Thymus (tissue), 11 donors: ENCODE data around the gene OR52B2. TPM values are rescaled to one million over a fixed set of nuclear protein-coding genes. Genes with fewer than 3 reads are reported as not detected.

Source experiments
- DNase-seq, 9 donors: peaks; one replicate each; pipeline ENCODE4 v3.0.0-alpha.2; 2013; ENCODE audit warnings: low spot score in 9 of 9, low read depth in 6 of 9, missing footprints in 1 of 9
- H3K27ac ChIP-seq, 2 donors: one replicate each; pipeline ENCODE4 v1.5.1; 2013; ENCODE audit warnings: control low read depth in 1 of 2, low read depth in 1 of 2, low read length in 1 of 2, mild to moderate bottlenecking in 1 of 2, moderate library complexity in 1 of 2
- H3K27me3 ChIP-seq, 2 donors: one replicate each; pipeline ENCODE4 v1.5.1; 2013; ENCODE audit warnings: low read length in 1 of 2; ENCODE audit not compliant: control insufficient read depth in 2 of 2, insufficient read depth in 1 of 2
- H3K36me3 ChIP-seq, 2 donors: one replicate each; pipeline ENCODE4 v1.5.1; 2013; ENCODE audit warnings: low read length in 1 of 2, mild to moderate bottlenecking in 1 of 2, moderate library complexity in 1 of 2; ENCODE audit not compliant: control insufficient read depth in 2 of 2, insufficient read depth in 2 of 2
- H3K4me1 ChIP-seq, 2 donors: one replicate each; pipeline ENCODE4 v1.5.1; 2013; ENCODE audit warnings: low read length in 2 of 2; ENCODE audit not compliant: control insufficient read depth in 2 of 2, insufficient read depth in 2 of 2
- H3K4me3 ChIP-seq, 2 donors: one replicate each; pipeline ENCODE4 v1.5.1; 2013; ENCODE audit warnings: low read length in 2 of 2, control low read depth in 1 of 2, mild to moderate bottlenecking in 1 of 2
- H3K9me3 ChIP-seq, 2 donors: one replicate each; pipeline ENCODE4 v1.5.1; 2013; ENCODE audit warnings: low read length in 1 of 2, mild to moderate bottlenecking in 1 of 2; ENCODE audit not compliant: control insufficient read depth in 2 of 2, insufficient read depth in 1 of 2
- WGBS: extraction: QIAGEN DNeasy Blood & Tissue Kit; methylation state at CpG from one replicate; pipeline ENCODE4 v1.1.7; 2013; 5-methylcytosine and 5-hydroxymethylcytosine counted together
- polyA plus RNA-seq: library from polyadenylated mRNA; stranded (reverse); fragments of 200-250 nt; gene quantifications from one replicate; pipeline ENCODE4 v1.2.3, GENCODE V29; 2013
- total RNA-seq: library from RNA; stranded (reverse); fragments of 120-200 nt; gene quantifications from one replicate; pipeline ENCODE4 v1.2.4, GENCODE V29; 2013
- donor health status: healthy.

The OR52B2 gene
- total and polyA plus RNA-seq, 2 donors, result not detected

- Histone ChIP-seq H3K4me1 (no peaks in the 10 kb centered on the region), H3K27ac (no peak overlapping the region), H3K36me3 (no peaks in the 10 kb centered on the region), H3K27me3 (no peaks in the 10 kb centered on the region), H3K4me3 (no peak overlapping the region), H3K9me3 (no peaks in the 10 kb centered on the region)
- WGBS, result 87% methylated on average over 1 of the region's 1 CpG
- DNase-seq, result no peak
Measured at GRCh38 chr11:6129635-6130034, 40.5 kb downstream of the OR52B2 start.

GRCh38 chr11:6129011-6129410 is 41.1 kb downstream of the OR52B2 start:
- Histone ChIP-seq H3K27ac (no peak overlapping the region), H3K27me3 (no peaks in the 10 kb centered on the region), H3K36me3 (no peaks in the 10 kb centered on the region), H3K4me3 (no peak overlapping the region), H3K4me1 (no peaks in the 10 kb centered on the region), H3K9me3 (no peaks in the 10 kb centered on the region)
- 80% methylated on average over 1 of the region's 1 CpG for WGBS
- no peak for DNase-seq

GRCh38 chr11:6127881-6128280 is 42.2 kb downstream of the OR52B2 start:
- WGBS, result 51% methylated on average over 4 of the region's 4 CpGs
- no peaks in the 10 kb centered on the region for H3K27me3 ChIP-seq

GRCh38 chr11:6124245-6124644 is 45.9 kb downstream of the OR52B2 start:
- WGBS, result 47% methylated on average over 3 of the region's 3 CpGs
- no peak overlapping the region for H3K27ac ChIP-seq

More at GRCh38 chr11:6127881-6128280, 42.2 kb downstream of the OR52B2 start:
- no peaks in the 10 kb centered on the region for H3K9me3 ChIP-seq
- no peak for DNase-seq
- H3K36me3 ChIP-seq, result no peaks in the 10 kb centered on the region
- no peak overlapping the region for H3K27ac ChIP-seq
- no peaks in the 10 kb centered on the region for H3K4me1 ChIP-seq
- no peak overlapping the region for H3K4me3 ChIP-seq

More at GRCh38 chr11:6124245-6124644, 45.9 kb downstream of the OR52B2 start:
- no peak for DNase-seq
- no peak overlapping the region for H3K4me3 ChIP-seq
- no peaks in the 10 kb centered on the region for H3K27me3 ChIP-seq
- no peaks in the 10 kb centered on the region for H3K36me3 ChIP-seq
- H3K9me3 ChIP-seq, result no peaks in the 10 kb centered on the region
- no peaks in the 10 kb centered on the region for H3K4me1 ChIP-seq

Other genes with a start within 250 kb of the OR52B2 start
- gene OR56A3, start 228.1 kb downstream of the OR52B2 start, total RNA-seq, result not detected
- gene OR56A3, start 228.1 kb downstream of the OR52B2 start, polyA plus RNA-seq, result not detected
- gene OR56A5, start 201.8 kb downstream of the OR52B2 start, total RNA-seq, result not detected
- not detected for gene OR56A5, start 201.8 kb downstream of the OR52B2 start, polyA plus RNA-seq
- not detected for gene OR52L1, start 183.3 kb downstream of the OR52B2 start, total RNA-seq
- not detected for gene OR52L1, start 183.3 kb downstream of the OR52B2 start, polyA plus RNA-seq
- not detected for gene OR56A4, start 163.4 kb downstream of the OR52B2 start, total RNA-seq
- not detected for gene OR56A4, start 163.4 kb downstream of the OR52B2 start, polyA plus RNA-seq
- gene OR56A1, start 139.6 kb downstream of the OR52B2 start, total RNA-seq, result not detected
- gene OR56A1, start 139.6 kb downstream of the OR52B2 start, polyA plus RNA-seq, result 0.05 TPM
- not detected for gene OR56B4, start 62.6 kb downstream of the OR52B2 start, total RNA-seq
- gene OR56B4, start 62.6 kb downstream of the OR52B2 start, polyA plus RNA-seq, result not detected
- not detected for gene OR52W1, start 28.9 kb upstream of the OR52B2 start, total RNA-seq
- gene OR52W1, start 28.9 kb upstream of the OR52B2 start, polyA plus RNA-seq, result 0.02 TPM
- not detected for gene C11orf42, start 35.2 kb upstream of the OR52B2 start, total RNA-seq
- gene C11orf42, start 35.2 kb upstream of the OR52B2 start, polyA plus RNA-seq, result not detected
- gene FHIP1B, start 64.3 kb upstream of the OR52B2 start, total RNA-seq, result 13.0 TPM
- gene FHIP1B, start 64.3 kb upstream of the OR52B2 start, polyA plus RNA-seq, result 68.2 TPM
- 0.05 TPM for gene CNGA4, start 68.8 kb upstream of the OR52B2 start, total RNA-seq
- gene CNGA4, start 68.8 kb upstream of the OR52B2 start, polyA plus RNA-seq, result 0.27 TPM
- not detected for gene CCKBR, start 89.5 kb upstream of the OR52B2 start, total RNA-seq
- 0.11 TPM for gene CCKBR, start 89.5 kb upstream of the OR52B2 start, polyA plus RNA-seq
- 7.5 TPM for gene CAVIN3, start 150.2 kb upstream of the OR52B2 start, total RNA-seq
- gene CAVIN3, start 150.2 kb upstream of the OR52B2 start, polyA plus RNA-seq, result 22.5 TPM
- gene SMPD1, start 220.1 kb upstream of the OR52B2 start, total RNA-seq, result 17.4 TPM
- gene SMPD1, start 220.1 kb upstream of the OR52B2 start, polyA plus RNA-seq, result 68.8 TPM
- gene APBB1, start 248.8 kb upstream of the OR52B2 start, total RNA-seq, result 47.0 TPM
- gene APBB1, start 248.8 kb upstream of the OR52B2 start, polyA plus RNA-seq, result 70.6 TPM